Esophagus (tissue), 2 donors: ENCODE data around the gene EIF3M. TPM values are rescaled to one million over a fixed set of nuclear protein-coding genes. Genes with fewer than 3 reads are reported as not detected.
"Not testable (repeated sequence)": the region's sequence is repeated elsewhere in the genome, so short reads cannot be mapped to it uniquely, and the experiment has no call there.

Source experiments
- H3K27ac ChIP-seq, 2 donors: one replicate each; pipeline ENCODE4 v1.5.1; 2013; ENCODE audit warnings: low read depth in 2 of 2, mild to moderate bottlenecking in 2 of 2, inconsistent platforms in 1 of 2, low read length in 1 of 2, moderate library complexity in 1 of 2
- H3K27me3 ChIP-seq, 2 donors: one replicate each; pipeline ENCODE4 v1.6.1; 2013; ENCODE audit warnings: low read length in 2 of 2, control low read depth in 1 of 2, mild to moderate bottlenecking in 1 of 2; ENCODE audit not compliant: insufficient read depth in 2 of 2, control insufficient read depth in 1 of 2
- H3K36me3 ChIP-seq, 2 donors: one replicate each; pipeline ENCODE4 v1.6.1; 2013; ENCODE audit warnings: low read length in 1 of 2; ENCODE audit not compliant: control insufficient read depth in 2 of 2, insufficient read depth in 2 of 2
- H3K4me1 ChIP-seq, 2 donors: one replicate each; pipeline ENCODE4 v1.6.1; 2013; ENCODE audit warnings: low read length in 1 of 2; ENCODE audit not compliant: control insufficient read depth in 2 of 2, insufficient read depth in 2 of 2
- H3K4me3 ChIP-seq, 2 donors: one replicate each; pipeline ENCODE4 v1.5.1; 2013; ENCODE audit warnings: low read length in 2 of 2, mild to moderate bottlenecking in 2 of 2, low read depth in 1 of 2, moderate library complexity in 1 of 2
- H3K9me3 ChIP-seq, 2 donors: one replicate each; pipeline ENCODE4 v1.6.1; 2013; ENCODE audit warnings: mild to moderate bottlenecking in 2 of 2, low read depth in 1 of 2, low read length in 1 of 2, moderate library complexity in 1 of 2; ENCODE audit not compliant: control insufficient read depth in 2 of 2, insufficient read depth in 1 of 2
- WGBS, 2 donors: extraction: QIAGEN DNeasy Blood & Tissue Kit; methylation state at CpG; one replicate each; pipeline ENCODE4 v1.1.7; 2013; 5-methylcytosine and 5-hydroxymethylcytosine counted together
- polyA plus RNA-seq, 2 donors: library from polyadenylated mRNA; stranded (reverse); fragments of 200-250 nt; gene quantifications; one replicate each; pipeline ENCODE4 v1.2.3, GENCODE V29; 2013
- donor health status: healthy with polysubstance abuse.
- donor health status: Bipolar disorder and iron deficiency.

The EIF3M gene
- polyA plus RNA-seq, 2 donors = 142 to 283 TPM

GRCh38 chr11:32584921-32585320, 1.3 kb downstream of the EIF3M start:
- H3K4me3 ChIP-seq = peak overlapping the region; percentile 28 to 69

GRCh38 chr11:32586576-32587190, 3.1 kb downstream of the EIF3M start:
- Histone ChIP-seq H3K4me1 (peaks cover 0 to 3% of the 10 kb centered on the region in 2 donors), H3K4me3 (no peak overlapping the region), H3K9me3 (no peaks in the 10 kb centered on the region), H3K36me3 (peaks cover 9 to 10% of the 10 kb centered on the region in 2 donors), H3K27me3 (no peaks in the 10 kb centered on the region), H3K27ac (no peak overlapping the region)
- 76 to 78% methylated on average over 4 of the region's 4 CpGs for WGBS, 2 donors

More at GRCh38 chr11:32584921-32585320, 1.3 kb downstream of the EIF3M start:
- peaks cover 0 to 3% of the 10 kb centered on the region in 2 donors for H3K4me1 ChIP-seq
- WGBS, 2 donors = 13 to 14% methylated on average over 7 of the region's 7 CpGs
- peaks cover 2% of the 10 kb centered on the region in 2 donors for H3K36me3 ChIP-seq
- H3K27me3 ChIP-seq = no peaks in the 10 kb centered on the region
- H3K27ac ChIP-seq = no peak overlapping the region
- no peaks in the 10 kb centered on the region for H3K9me3 ChIP-seq

GRCh38 chr11:32594272-32594671, 10.6 kb downstream of the EIF3M start:
- no peak overlapping the region for H3K4me3 ChIP-seq
- peaks cover 17 to 18% of the 10 kb centered on the region in 2 donors for H3K36me3 ChIP-seq

GRCh38 chr11:32596114-32596513, 12.5 kb downstream of the EIF3M start:
- 91 to 92% methylated on average over 14 of the region's 14 CpGs for WGBS, 2 donors
- H3K9me3 ChIP-seq, H3K4me1 ChIP-seq, H3K27ac ChIP-seq, H3K4me3 ChIP-seq, H3K27me3 ChIP-seq: not testable (repeated sequence)
- peaks cover 12% of the 10 kb centered on the region in 2 donors for H3K36me3 ChIP-seq

More at GRCh38 chr11:32594272-32594671, 10.6 kb downstream of the EIF3M start:
- H3K4me1 ChIP-seq = no peaks in the 10 kb centered on the region
- H3K27me3 ChIP-seq = no peaks in the 10 kb centered on the region
- H3K9me3 ChIP-seq = no peaks in the 10 kb centered on the region
- H3K27ac ChIP-seq = no peak overlapping the region

GRCh38 chr11:32597921-32598320, 14.3 kb downstream of the EIF3M start:
- no peaks in the 10 kb centered on the region for H3K9me3 ChIP-seq
- H3K27ac ChIP-seq = no peak overlapping the region
- H3K27me3 ChIP-seq = no peaks in the 10 kb centered on the region
- no peaks in the 10 kb centered on the region for H3K4me1 ChIP-seq
- 90% methylated on average over 1 of the region's 1 CpG for WGBS, 2 donors
- no peak overlapping the region for H3K4me3 ChIP-seq
- peaks cover 0 to 3% of the 10 kb centered on the region in 2 donors for H3K36me3 ChIP-seq

GRCh38 chr11:32602657-32603415, 19.2 kb downstream of the EIF3M start:
- WGBS, 2 donors = 45 to 65% methylated on average over 4 of the region's 4 CpGs
- no peaks in the 10 kb centered on the region for H3K9me3 ChIP-seq
- H3K4me3 ChIP-seq = no peak overlapping the region
- H3K4me1 ChIP-seq = no peaks in the 10 kb centered on the region
- no peaks in the 10 kb centered on the region for H3K27me3 ChIP-seq
- peaks cover 0 to 2% of the 10 kb centered on the region in 2 donors for H3K36me3 ChIP-seq
- no peak overlapping the region for H3K27ac ChIP-seq

GRCh38 chr11:32606220-32606619, 22.6 kb downstream of the EIF3M start:
- Histone ChIP-seq H3K36me3 (peaks cover 0 to 2% of the 10 kb centered on the region in 2 donors), H3K4me3 (no peak overlapping the region), H3K4me1 (no peaks in the 10 kb centered on the region), H3K27ac (no peak overlapping the region), H3K27me3 (no peaks in the 10 kb centered on the region), H3K9me3 (no peaks in the 10 kb centered on the region)

GRCh38 chr11:32608826-32609225, 25.2 kb downstream of the EIF3M start:
- not testable (repeated sequence) for H3K36me3 ChIP-seq, H3K4me1 ChIP-seq, H3K27ac ChIP-seq, H3K27me3 ChIP-seq, H3K4me3 ChIP-seq, H3K9me3 ChIP-seq
- 91 to 92% methylated on average over 4 of the region's 4 CpGs for WGBS, 2 donors

- Histone ChIP-seq H3K4me3 (no peak overlapping the region), H3K27me3 (no peaks in the 10 kb centered on the region), H3K4me1 (no peaks in the 10 kb centered on the region), H3K9me3 (no peaks in the 10 kb centered on the region), H3K36me3 (no peaks in the 10 kb centered on the region), H3K27ac (no peak overlapping the region)
- 84 to 88% methylated on average over 3 of the region's 3 CpGs for WGBS, 2 donors
Observed at GRCh38 chr11:32610797-32611352, 27.2 kb downstream of the EIF3M start.
